ENCODE data around the gene PANK1. TPM values are rescaled to one million over a fixed set of nuclear protein-coding genes. Genes with fewer than 3 reads are reported as not detected.

Gene PANK1
- total RNA-seq, 1 experiment from 2014 or later = 24.9 TPM

DNA sequence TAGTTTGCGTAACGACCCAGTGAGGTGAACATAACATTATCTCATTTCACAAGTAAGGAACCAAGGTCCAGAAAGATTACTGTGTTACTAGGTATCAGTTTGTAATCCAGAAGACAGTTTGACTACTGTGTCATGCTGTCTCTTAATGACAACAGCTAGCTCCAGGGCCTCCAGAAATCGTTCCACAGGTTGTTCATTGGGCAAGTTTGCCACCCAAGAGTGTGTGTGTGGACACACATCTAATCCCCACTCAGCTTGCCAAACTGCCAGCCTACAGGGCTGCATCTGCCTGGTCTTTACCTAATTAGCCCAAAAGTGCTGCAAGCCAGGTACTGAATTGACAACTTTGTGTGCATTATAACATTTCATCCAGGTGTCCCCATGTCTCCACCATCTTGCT lies 81.7 kb downstream of the PANK1 start (continued):
- TF ChIP-seq, protein P1, sequence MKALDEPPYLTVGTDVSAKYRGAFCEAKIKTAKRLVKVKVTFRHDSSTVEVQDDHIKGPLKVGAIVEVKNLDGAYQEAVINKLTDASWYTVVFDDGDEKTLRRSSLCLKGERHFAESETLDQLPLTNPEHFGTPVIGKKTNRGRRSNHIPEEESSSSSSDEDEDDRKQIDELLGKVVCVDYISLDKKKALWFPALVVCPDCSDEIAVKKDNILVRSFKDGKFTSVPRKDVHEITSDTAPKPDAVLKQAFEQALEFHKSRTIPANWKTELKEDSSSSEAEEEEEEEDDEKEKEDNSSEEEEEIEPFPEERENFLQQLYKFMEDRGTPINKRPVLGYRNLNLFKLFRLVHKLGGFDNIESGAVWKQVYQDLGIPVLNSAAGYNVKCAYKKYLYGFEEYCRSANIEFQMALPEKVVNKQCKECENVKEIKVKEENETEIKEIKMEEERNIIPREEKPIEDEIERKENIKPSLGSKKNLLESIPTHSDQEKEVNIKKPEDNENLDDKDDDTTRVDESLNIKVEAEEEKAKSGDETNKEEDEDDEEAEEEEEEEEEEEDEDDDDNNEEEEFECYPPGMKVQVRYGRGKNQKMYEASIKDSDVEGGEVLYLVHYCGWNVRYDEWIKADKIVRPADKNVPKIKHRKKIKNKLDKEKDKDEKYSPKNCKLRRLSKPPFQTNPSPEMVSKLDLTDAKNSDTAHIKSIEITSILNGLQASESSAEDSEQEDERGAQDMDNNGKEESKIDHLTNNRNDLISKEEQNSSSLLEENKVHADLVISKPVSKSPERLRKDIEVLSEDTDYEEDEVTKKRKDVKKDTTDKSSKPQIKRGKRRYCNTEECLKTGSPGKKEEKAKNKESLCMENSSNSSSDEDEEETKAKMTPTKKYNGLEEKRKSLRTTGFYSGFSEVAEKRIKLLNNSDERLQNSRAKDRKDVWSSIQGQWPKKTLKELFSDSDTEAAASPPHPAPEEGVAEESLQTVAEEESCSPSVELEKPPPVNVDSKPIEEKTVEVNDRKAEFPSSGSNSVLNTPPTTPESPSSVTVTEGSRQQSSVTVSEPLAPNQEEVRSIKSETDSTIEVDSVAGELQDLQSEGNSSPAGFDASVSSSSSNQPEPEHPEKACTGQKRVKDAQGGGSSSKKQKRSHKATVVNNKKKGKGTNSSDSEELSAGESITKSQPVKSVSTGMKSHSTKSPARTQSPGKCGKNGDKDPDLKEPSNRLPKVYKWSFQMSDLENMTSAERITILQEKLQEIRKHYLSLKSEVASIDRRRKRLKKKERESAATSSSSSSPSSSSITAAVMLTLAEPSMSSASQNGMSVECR (CRISPR knock-in tag; IDR thresholded peaks at IDR 0.05; ENCODE audit: borderline replicate concordance) = no peak
- no peak for TF ChIP-seq ZNF232 (CRISPR knock-in tag; IDR thresholded peaks at IDR 0.05)
- TF ChIP-seq ZNF121 (CRISPR knock-in tag; IDR thresholded peaks at IDR 0.05) = no peak

DNA sequence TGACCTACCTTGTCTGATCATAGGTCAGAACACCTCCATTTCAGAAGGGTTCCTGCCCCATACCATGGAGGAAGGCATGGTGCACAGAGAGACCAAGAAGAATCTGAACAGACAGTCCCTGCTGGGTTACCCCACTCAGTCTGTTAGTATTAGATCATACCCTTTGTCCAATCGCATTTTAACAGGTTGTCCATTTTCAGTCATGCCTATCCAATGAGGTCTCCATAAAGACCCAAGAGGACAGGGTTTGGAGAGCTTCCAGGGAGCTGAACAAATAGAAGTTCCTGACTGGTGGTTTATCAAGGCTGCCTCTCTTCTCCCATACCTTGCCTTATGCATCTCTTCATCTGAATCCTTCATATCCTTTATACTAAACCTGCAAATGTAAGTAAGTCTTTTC lies 88.4 kb downstream of the PANK1 start:
- Mint-ChIP-seq H3K27me3 (ENCODE audit: low read depth) (no peaks in the 10 kb centered on the region; the same call in 1 of the 2 replicates), H3K27ac (no peak overlapping the region), H3K36me3 (peaks cover 4% of the 10 kb centered on the region; the same call in 1 of the 2 replicates), H3K4me1 (peaks cover 22% of the 10 kb centered on the region), H3K4me3 (no peak overlapping the region), H3K9me3 (peaks cover 14% of the 10 kb centered on the region)
- TF ChIP-seq ATF1 (CRISPR knock-in tag; IDR thresholded peaks at IDR 0.05) (no peak), CREB1 (CRISPR knock-in tag; IDR thresholded peaks at IDR 0.05) (no peak), OVOL2 (CRISPR knock-in tag; IDR thresholded peaks at IDR 0.05; ENCODE audit: borderline replicate concordance) (no peak), PRRX2 (CRISPR knock-in tag; IDR thresholded peaks at IDR 0.05) (no peak)
- TF ChIP-seq, protein P2, sequence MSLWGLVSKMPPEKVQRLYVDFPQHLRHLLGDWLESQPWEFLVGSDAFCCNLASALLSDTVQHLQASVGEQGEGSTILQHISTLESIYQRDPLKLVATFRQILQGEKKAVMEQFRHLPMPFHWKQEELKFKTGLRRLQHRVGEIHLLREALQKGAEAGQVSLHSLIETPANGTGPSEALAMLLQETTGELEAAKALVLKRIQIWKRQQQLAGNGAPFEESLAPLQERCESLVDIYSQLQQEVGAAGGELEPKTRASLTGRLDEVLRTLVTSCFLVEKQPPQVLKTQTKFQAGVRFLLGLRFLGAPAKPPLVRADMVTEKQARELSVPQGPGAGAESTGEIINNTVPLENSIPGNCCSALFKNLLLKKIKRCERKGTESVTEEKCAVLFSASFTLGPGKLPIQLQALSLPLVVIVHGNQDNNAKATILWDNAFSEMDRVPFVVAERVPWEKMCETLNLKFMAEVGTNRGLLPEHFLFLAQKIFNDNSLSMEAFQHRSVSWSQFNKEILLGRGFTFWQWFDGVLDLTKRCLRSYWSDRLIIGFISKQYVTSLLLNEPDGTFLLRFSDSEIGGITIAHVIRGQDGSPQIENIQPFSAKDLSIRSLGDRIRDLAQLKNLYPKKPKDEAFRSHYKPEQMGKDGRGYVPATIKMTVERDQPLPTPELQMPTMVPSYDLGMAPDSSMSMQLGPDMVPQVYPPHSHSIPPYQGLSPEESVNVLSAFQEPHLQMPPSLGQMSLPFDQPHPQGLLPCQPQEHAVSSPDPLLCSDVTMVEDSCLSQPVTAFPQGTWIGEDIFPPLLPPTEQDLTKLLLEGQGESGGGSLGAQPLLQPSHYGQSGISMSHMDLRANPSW (CRISPR knock-in tag; conservative IDR thresholded peaks at IDR 0.05; ENCODE audit: low read depth) = no peak
- TF ChIP-seq, protein P3, sequence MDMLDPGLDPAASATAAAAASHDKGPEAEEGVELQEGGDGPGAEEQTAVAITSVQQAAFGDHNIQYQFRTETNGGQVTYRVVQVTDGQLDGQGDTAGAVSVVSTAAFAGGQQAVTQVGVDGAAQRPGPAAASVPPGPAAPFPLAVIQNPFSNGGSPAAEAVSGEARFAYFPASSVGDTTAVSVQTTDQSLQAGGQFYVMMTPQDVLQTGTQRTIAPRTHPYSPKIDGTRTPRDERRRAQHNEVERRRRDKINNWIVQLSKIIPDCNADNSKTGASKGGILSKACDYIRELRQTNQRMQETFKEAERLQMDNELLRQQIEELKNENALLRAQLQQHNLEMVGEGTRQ (CRISPR knock-in tag; IDR thresholded peaks at IDR 0.05) = no peak
- TF ChIP-seq, protein P4, sequence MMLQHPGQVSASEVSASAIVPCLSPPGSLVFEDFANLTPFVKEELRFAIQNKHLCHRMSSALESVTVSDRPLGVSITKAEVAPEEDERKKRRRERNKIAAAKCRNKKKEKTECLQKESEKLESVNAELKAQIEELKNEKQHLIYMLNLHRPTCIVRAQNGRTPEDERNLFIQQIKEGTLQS (CRISPR knock-in tag; conservative IDR thresholded peaks at IDR 0.05) = no peak
- ChIA-PET POLR2A (no interaction called here), CTCF (interaction anchor here (1.1 kb wide), 1 partner anchor 91 kb away, joined by 3 read pairs; no protein-coding TSS in a partner anchor)
- DNase-seq (ENCODE audit: low spot score) (no peak), ATAC-seq (no peak)

DNA sequence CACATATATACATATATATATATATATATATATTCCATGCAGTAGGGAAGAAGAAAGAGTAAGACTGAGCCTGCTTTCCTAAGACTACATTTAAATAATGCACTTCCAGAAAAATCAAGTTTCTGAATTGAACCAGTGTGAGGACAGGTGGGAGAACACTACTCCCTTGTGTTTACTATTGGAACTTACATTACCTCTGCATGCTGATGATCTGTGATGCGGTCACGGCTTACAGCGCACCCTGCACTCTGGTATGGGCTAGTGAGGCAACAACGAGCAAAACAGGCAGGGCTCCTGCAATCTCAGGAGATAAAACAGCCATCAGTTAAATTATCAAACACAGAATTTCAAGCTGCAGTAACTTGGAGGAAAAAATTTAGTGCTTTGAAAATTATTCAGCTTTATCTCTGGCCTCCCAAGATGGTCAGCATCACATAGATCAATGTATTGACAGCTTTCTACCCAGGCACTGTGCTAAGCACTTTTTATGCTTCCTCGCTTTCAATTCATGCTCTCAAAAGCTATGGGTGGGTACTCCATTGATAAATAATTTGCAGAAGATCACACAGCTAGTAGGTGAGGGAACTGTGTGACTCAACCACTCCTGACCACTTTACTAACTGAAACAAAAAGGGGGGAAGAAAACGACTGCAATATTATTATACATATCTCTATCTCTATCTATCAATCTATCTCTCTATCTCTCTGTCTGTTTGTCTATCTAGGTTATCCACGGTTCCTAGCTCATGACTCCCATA lies 89.2 kb downstream of the PANK1 start:
- no peak overlapping the region for H3K27ac Mint-ChIP-seq
- peak; percentile 56 for ATAC-seq
- peaks cover 14% of the 10 kb centered on the region for H3K4me1 Mint-ChIP-seq
- ChIA-PET CTCF (interaction anchor here (2.0 kb wide), 1 partner anchor 21 kb away, joined by 16 read pairs; the partner anchor contains the start of gene SLC16A12), POLR2A (no interaction called here)
- H3K4me3 Mint-ChIP-seq = no peak overlapping the region
- H3K27me3 Mint-ChIP-seq (ENCODE audit: low read depth) = no peaks in the 10 kb centered on the region; the same call in 1 of the 2 replicates
- DNase-seq (ENCODE audit: low spot score) = peak; percentile 33
- H3K9me3 Mint-ChIP-seq = peaks cover 15% of the 10 kb centered on the region
- peaks cover 4% of the 10 kb centered on the region; the same call in 1 of the 2 replicates for H3K36me3 Mint-ChIP-seq
- TF ChIP-seq MXD4 (CRISPR knock-in tag; IDR thresholded peaks at IDR 0.05; ENCODE audit: borderline replicate concordance) = no peak
- no peak for TF ChIP-seq ZNF121 (CRISPR knock-in tag; IDR thresholded peaks at IDR 0.05)
- TF ChIP-seq, protein P5, sequence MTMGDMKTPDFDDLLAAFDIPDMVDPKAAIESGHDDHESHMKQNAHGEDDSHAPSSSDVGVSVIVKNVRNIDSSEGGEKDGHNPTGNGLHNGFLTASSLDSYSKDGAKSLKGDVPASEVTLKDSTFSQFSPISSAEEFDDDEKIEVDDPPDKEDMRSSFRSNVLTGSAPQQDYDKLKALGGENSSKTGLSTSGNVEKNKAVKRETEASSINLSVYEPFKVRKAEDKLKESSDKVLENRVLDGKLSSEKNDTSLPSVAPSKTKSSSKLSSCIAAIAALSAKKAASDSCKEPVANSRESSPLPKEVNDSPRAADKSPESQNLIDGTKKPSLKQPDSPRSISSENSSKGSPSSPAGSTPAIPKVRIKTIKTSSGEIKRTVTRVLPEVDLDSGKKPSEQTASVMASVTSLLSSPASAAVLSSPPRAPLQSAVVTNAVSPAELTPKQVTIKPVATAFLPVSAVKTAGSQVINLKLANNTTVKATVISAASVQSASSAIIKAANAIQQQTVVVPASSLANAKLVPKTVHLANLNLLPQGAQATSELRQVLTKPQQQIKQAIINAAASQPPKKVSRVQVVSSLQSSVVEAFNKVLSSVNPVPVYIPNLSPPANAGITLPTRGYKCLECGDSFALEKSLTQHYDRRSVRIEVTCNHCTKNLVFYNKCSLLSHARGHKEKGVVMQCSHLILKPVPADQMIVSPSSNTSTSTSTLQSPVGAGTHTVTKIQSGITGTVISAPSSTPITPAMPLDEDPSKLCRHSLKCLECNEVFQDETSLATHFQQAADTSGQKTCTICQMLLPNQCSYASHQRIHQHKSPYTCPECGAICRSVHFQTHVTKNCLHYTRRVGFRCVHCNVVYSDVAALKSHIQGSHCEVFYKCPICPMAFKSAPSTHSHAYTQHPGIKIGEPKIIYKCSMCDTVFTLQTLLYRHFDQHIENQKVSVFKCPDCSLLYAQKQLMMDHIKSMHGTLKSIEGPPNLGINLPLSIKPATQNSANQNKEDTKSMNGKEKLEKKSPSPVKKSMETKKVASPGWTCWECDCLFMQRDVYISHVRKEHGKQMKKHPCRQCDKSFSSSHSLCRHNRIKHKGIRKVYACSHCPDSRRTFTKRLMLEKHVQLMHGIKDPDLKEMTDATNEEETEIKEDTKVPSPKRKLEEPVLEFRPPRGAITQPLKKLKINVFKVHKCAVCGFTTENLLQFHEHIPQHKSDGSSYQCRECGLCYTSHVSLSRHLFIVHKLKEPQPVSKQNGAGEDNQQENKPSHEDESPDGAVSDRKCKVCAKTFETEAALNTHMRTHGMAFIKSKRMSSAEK (CRISPR knock-in tag; IDR thresholded peaks at IDR 0.05; ENCODE audit: borderline replicate concordance) = no peak
- TF ChIP-seq CREM (CRISPR knock-in tag; IDR thresholded peaks at IDR 0.05) = no peak
- no peak for TF ChIP-seq RELA (CRISPR knock-in tag; IDR thresholded peaks at IDR 0.05; ENCODE audit: borderline replicate concordance)
- TF ChIP-seq GTF2I (CRISPR knock-in tag; conservative IDR thresholded peaks at IDR 0.05) = no peak
- TF ChIP-seq, protein P6, sequence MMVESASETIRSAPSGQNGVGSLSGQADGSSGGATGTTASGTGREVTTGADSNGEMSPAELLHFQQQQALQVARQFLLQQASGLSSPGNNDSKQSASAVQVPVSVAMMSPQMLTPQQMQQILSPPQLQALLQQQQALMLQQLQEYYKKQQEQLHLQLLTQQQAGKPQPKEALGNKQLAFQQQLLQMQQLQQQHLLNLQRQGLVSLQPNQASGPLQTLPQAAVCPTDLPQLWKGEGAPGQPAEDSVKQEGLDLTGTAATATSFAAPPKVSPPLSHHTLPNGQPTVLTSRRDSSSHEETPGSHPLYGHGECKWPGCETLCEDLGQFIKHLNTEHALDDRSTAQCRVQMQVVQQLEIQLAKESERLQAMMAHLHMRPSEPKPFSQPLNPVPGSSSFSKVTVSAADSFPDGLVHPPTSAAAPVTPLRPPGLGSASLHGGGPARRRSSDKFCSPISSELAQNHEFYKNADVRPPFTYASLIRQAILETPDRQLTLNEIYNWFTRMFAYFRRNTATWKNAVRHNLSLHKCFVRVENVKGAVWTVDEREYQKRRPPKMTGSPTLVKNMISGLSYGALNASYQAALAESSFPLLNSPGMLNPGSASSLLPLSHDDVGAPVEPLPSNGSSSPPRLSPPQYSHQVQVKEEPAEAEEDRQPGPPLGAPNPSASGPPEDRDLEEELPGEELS (CRISPR knock-in tag; IDR thresholded peaks at IDR 0.05) = no peak
- no peak for TF ChIP-seq ATF1 (CRISPR knock-in tag; IDR thresholded peaks at IDR 0.05)
- no peak for TF ChIP-seq EMX1 (CRISPR knock-in tag; IDR thresholded peaks at IDR 0.05)
